Measurements from ENCODE around the gene CHRDL2.

The CHRDL2 gene

DNA sequence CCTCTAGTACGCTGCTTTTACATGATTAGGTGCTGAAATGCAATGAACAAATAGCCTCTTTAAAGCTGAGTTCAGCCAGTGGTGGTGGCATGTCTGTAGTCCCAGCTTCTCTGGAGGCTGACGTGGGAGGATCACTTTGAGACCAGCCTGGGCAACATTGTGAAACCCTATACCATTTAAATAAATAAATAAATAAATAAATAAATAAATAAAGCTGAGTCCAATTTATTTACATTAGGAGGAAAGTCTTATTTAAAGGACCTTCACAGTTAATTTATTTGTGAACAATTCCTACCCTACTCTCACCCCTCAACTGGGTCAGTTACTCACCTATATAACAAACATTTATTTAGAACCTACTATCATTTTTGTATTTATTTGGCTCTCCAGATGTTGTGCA lies 4.8 kb upstream of the CHRDL2 start:
- H3K4me1 Mint-ChIP-seq: peaks cover 3% of the 10 kb centered on the region
- no peak for ATAC-seq (ENCODE audit: low read depth)
- H3K27me3 Mint-ChIP-seq: peaks cover 27% of the 10 kb centered on the region
- H3K4me3 Mint-ChIP-seq: no peak overlapping the region
- H3K36me3 Mint-ChIP-seq: peaks cover 1% of the 10 kb centered on the region
- no peak for DNase-seq (ENCODE audit: low spot score in 2 of 2)
- no peaks in the 10 kb centered on the region for H3K9me3 Mint-ChIP-seq
- no peak overlapping the region for H3K27ac Mint-ChIP-seq

DNA sequence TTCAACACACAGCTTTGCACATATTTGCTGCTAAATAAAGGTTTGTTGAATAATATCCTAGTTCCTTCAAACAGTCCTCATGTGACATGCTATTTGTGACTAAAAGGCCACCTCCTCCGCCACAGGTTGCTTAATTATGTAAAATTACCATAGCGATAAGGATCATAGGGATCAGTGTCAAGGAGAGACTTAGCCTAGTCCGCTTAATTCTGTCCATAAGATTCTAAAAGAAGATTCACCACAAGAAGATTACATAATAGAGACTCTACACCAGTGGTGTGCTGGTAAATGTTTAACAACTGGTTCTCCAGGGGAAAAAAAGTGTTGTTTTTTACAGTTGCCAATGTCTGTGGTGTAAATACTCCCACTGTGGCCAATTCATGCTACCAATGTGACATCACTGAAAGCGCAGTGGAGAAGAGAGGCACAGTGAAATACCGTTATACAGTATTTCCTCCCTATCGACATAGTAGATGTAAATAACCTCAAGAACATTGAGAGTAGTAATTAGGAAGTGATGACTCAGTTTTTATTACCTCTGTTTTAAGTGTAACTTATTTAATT lies 4.2 kb upstream of the CHRDL2 start:
- H3K27me3 Mint-ChIP-seq: peaks cover 32% of the 10 kb centered on the region
- no peak overlapping the region for H3K27ac Mint-ChIP-seq
- peaks cover 7% of the 10 kb centered on the region for H3K4me1 Mint-ChIP-seq
- no peak for DNase-seq (ENCODE audit: low spot score in 2 of 2)
- H3K4me3 Mint-ChIP-seq: no peak overlapping the region
- ATAC-seq (ENCODE audit: low read depth): no peak
- H3K9me3 Mint-ChIP-seq: no peaks in the 10 kb centered on the region
- peaks cover 1% of the 10 kb centered on the region for H3K36me3 Mint-ChIP-seq

DNA sequence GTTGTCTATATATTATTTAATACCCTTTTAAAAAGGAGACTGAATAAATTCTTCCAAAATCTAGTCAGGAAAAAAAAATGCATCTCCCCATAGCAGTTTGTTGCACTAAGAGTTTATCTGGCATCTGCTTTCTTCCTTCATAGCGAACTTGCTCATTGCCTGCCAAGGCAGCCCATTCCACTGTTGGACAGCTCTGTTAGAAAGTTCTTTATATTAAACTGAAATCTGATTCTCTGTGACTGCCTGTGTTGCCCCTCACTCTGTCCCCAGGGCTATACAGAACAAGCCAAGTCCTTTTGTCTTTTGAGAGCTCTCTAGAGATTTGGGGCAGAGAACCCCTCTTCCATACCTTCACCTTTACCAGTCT lies 3.3 kb upstream of the CHRDL2 start:
- H3K4me1 Mint-ChIP-seq: peaks cover 7% of the 10 kb centered on the region
- no peak for ATAC-seq (ENCODE audit: low read depth)
- no peak overlapping the region for H3K27ac Mint-ChIP-seq
- peaks cover 30% of the 10 kb centered on the region for H3K27me3 Mint-ChIP-seq
- H3K9me3 Mint-ChIP-seq: no peaks in the 10 kb centered on the region
- no peak overlapping the region for H3K4me3 Mint-ChIP-seq
- no peak for DNase-seq (ENCODE audit: low spot score in 2 of 2)
- H3K36me3 Mint-ChIP-seq: peaks cover 1% of the 10 kb centered on the region

DNA sequence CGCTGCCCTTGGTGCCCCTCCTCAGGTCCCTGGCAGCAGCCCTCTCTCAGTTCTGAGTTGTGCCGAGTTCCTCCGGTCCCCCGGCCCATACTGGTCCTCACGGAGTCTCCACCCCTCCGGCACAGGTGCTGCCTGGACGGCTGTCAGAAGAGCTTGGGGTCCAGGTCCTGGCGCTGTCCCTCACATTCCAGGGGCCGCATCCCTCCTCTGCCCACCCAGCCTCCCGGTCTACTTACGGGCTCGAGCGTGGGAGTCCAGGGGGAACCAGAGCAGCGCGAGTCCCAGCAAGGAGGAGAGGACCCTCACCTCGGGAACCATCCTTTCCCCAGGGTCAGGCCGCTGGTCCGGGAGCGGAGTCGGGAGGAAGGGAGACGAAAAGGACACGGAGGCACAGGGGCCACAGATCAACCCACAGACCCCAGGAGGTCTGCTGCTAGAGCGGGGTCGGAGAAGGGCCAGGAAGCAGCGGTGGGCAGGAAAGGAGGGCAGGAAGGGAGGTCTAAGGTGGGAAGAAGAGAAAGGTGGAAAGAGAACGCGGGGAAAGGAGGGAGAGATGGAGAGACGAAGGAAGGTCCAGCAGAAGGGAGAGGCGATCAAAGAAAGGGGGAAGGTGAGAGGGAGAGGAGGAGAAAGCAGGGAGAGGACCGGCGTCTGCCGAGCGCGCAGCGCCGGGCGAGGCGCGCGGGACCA lies 510 bp downstream of the CHRDL2 start:
- no peak for ATAC-seq (ENCODE audit: low read depth)
- Mint-ChIP-seq H3K9me3 (no peaks in the 10 kb centered on the region), H3K4me3 (peak overlapping the region; percentile 65), H3K27ac (no peak overlapping the region), H3K27me3 (peaks cover 24% of the 10 kb centered on the region), H3K36me3 (peaks cover 1% of the 10 kb centered on the region), H3K4me1 (peaks cover 7% of the 10 kb centered on the region)
- no peak for DNase-seq (ENCODE audit: low spot score in 2 of 2)

DNA sequence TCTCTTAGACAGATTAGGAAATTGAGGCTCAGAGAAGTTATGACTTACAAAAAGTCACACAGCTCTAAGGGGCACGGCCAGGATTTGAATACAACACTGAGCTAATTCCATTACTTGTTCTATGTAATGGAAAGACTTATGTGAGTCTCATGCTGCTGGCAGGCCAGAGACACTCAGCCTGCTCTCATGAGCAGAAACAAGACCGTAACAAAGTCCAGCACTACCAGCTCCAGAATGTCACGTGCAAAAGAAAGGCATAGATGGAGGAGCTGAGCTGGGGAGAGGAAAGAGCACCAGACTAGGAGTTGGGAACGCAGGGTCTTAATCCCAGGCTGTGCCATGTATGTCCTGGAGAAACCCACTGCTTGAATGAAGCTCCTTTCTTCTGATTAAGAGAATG lies 1.8 kb downstream of the CHRDL2 start:
- H3K27ac Mint-ChIP-seq: no peak overlapping the region
- ATAC-seq (ENCODE audit: low read depth): no peak
- peaks cover 1% of the 10 kb centered on the region for H3K36me3 Mint-ChIP-seq
- no peak for DNase-seq (ENCODE audit: low spot score in 2 of 2)
- H3K27me3 Mint-ChIP-seq: peaks cover 22% of the 10 kb centered on the region
- H3K4me3 Mint-ChIP-seq: no peak overlapping the region
- H3K4me1 Mint-ChIP-seq: peaks cover 7% of the 10 kb centered on the region
- H3K9me3 Mint-ChIP-seq: no peaks in the 10 kb centered on the region

DNA sequence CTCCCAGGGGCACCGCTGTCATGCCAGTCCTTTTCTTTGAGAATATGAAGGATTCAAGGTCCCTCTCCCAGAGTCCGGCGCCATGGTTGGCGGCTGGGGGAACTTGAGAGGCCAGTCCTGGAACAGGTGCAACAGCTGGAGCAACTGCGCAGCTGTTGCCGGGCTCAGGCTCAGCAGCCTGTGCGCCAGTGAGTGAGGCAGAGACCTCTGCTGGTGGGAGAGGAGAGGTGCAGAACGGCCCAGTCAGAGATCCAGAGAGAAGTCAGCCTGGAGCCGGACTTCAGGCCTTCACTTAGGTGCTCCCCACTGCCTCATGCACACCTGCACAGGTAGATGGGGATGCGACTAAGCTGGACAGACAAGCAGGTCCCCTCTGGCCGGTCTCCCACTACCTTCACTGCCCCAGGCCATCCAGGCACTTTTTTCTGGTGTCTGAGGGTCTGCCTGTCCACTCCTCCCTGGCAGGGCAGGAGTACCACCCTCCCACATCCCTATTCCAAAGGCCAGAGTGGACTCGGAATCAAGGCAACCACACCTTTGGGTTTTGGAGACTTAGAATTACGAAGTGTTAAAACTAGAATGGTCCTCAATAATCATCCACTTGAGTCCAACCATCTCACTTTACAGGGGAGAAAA lies 4.6 kb downstream of the CHRDL2 start:
- peaks cover 17% of the 10 kb centered on the region for H3K27me3 Mint-ChIP-seq
- no peaks in the 10 kb centered on the region for H3K36me3 Mint-ChIP-seq
- H3K4me3 Mint-ChIP-seq: no peak overlapping the region

DNA sequence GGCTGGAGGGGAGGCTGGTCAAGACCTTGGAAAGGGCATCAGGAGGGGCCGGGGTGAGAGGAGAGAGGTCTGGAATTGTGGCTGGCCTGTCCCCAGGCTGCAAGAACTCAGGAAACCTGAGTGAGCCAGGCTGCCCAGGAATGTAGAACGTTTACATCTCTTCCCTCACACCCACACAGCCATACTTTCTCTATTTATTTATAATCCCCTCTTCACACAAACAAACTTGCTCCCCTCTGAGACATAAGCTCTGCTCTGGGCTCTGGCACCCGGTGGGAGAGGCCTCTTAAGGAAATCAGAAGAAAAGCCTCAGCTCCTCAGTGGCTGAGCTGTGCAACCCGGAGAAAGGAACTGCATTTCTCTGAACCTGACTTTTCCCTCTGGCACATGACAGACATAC lies 5.5 kb downstream of the CHRDL2 start:
- Mint-ChIP-seq H3K4me1 (peaks cover 1% of the 10 kb centered on the region), H3K27me3 (peaks cover 14% of the 10 kb centered on the region), H3K9me3 (no peaks in the 10 kb centered on the region), H3K4me3 (no peak overlapping the region), H3K36me3 (no peaks in the 10 kb centered on the region), H3K27ac (no peak overlapping the region)
- DNase-seq (ENCODE audit: low spot score in 2 of 2) (no peak), ATAC-seq (ENCODE audit: low read depth) (no peak)

More for the DNA sequence above, 4.6 kb downstream of the CHRDL2 start:
- H3K27ac Mint-ChIP-seq: no peak overlapping the region
- H3K9me3 Mint-ChIP-seq: no peaks in the 10 kb centered on the region
- H3K4me1 Mint-ChIP-seq: peaks cover 4% of the 10 kb centered on the region
- peak; percentile 39 to 62 for DNase-seq (ENCODE audit: low spot score in 2 of 2)
- peak; percentile 98 for ATAC-seq (ENCODE audit: low read depth)

DNA sequence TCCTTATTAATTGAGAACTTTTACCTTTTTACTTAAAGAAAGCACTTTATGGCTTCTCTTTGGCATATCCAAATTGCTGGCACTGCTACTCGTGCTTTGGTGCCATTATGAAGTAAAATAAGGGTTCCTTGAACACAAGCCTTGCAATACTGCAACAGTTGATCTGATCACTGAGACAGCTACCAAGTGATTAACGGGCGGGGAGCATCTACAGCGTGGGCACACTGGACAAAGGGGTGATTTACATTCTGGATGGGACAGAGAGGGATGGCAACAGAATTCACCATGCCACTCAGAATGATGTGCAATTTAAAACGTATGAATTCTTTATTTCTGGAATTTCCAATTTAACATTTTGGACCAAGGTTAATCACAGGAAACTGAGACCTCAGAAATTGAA lies 7.7 kb downstream of the CHRDL2 start:
- H3K36me3 Mint-ChIP-seq: no peaks in the 10 kb centered on the region
- H3K9me3 Mint-ChIP-seq: no peaks in the 10 kb centered on the region
- H3K4me1 Mint-ChIP-seq: no peaks in the 10 kb centered on the region
- H3K27ac Mint-ChIP-seq: no peak overlapping the region
- DNase-seq (ENCODE audit: low spot score in 2 of 2) (no peak), ATAC-seq (ENCODE audit: low read depth) (no peak)
- no peak overlapping the region for H3K4me3 Mint-ChIP-seq
- peaks cover 11% of the 10 kb centered on the region for H3K27me3 Mint-ChIP-seq

DNA sequence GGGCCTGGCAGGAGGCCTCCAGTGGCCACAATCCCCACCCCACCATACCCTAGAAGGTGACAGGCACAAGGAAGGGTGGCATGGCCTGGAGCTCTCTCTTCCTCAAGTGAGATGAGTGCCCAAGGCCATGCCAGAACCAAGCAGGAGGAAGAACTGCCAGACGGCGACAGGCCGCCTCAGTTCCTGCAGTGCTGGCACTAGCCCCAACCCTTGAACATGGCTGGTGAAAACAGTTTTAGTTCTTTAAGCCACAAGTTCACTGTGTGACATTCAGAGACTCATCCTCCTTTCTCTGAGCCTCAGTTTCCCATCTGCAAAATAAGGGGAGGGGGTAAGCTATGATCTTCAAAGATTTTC lies 9.8 kb downstream of the CHRDL2 start:
- no peaks in the 10 kb centered on the region for H3K9me3 Mint-ChIP-seq
- no peak overlapping the region for H3K27ac Mint-ChIP-seq
- peaks cover 12% of the 10 kb centered on the region for H3K27me3 Mint-ChIP-seq
- no peaks in the 10 kb centered on the region for H3K4me1 Mint-ChIP-seq
- H3K36me3 Mint-ChIP-seq: no peaks in the 10 kb centered on the region
- DNase-seq (ENCODE audit: low spot score in 2 of 2) (no peak), ATAC-seq (ENCODE audit: low read depth) (no peak)
- H3K4me3 Mint-ChIP-seq: no peak overlapping the region

DNA sequence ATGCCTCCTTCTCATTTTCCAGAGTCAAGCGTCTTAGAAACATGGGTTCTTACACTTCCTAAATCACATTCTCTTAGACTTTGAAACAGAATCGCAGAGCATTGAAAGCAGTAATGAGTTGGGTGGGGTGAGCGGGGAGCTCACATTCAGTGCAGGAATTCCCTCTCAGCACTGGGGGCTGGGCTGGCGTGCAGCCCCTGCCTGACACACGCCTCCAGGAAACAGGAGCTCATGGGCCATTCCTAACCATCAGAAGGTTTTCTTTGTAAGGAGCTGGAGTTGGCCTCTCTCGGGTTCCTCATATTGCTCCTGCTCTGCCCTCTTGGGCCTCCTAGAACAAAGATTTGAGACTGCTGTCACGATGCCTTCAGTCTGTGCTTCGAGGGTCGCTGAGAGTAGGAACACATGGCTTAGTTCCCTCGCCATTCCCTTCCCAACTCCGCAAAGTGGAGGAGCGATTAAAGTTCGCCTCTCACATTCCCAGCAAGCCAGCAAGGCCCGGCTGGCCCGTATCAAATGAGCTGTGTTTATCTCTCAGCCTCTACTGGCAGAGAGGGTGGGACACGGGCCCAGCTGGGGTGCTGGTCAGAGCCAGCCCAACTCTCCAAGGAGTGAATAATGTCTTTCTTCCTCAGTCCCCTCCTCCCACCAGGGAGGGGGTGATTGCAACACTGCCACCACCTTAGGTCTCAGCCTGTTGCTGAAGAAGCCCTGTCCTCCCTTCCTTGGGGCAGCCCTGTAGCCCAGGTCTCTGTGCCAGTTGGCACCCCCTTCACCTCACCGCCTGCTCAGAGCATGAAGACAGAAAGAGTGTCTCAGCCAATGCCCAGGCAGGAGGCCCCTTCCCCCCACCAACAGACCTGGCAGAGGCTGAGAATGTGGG lies 10.4 kb downstream of the CHRDL2 start:
- Mint-ChIP-seq H3K27me3 (peaks cover 14% of the 10 kb centered on the region), H3K27ac (no peak overlapping the region), H3K36me3 (no peaks in the 10 kb centered on the region), H3K4me3 (no peak overlapping the region), H3K4me1 (peaks cover 2% of the 10 kb centered on the region), H3K9me3 (no peaks in the 10 kb centered on the region)
- DNase-seq (ENCODE audit: low spot score in 2 of 2): no peak
- no peak for ATAC-seq (ENCODE audit: low read depth)

DNA sequence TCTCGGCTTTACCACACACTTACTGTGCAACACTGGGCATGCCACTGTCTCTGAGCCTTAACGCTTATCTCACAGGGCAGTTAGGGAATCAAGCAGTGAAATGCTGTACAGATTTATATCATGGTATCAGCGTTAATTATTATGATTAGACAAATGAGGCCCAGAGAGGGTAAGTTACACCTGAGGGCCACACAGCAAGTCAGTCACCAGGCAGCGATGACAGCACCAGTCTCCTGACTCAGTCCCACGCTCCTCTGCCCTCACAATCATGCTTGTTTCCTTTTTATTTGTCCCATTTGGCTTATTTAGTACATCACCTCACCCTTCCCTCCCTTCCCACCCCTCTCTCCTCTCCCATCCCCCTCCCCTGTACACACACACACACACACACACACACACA lies 12.2 kb downstream of the CHRDL2 start:
- ATAC-seq (ENCODE audit: low read depth) (no peak), DNase-seq (ENCODE audit: low spot score in 2 of 2) (no peak)
- Mint-ChIP-seq H3K27ac (no peak overlapping the region), H3K4me1 (peaks cover 2% of the 10 kb centered on the region), H3K27me3 (peaks cover 9% of the 10 kb centered on the region), H3K36me3 (no peaks in the 10 kb centered on the region), H3K9me3 (no peaks in the 10 kb centered on the region), H3K4me3 (no peak overlapping the region)

DNA sequence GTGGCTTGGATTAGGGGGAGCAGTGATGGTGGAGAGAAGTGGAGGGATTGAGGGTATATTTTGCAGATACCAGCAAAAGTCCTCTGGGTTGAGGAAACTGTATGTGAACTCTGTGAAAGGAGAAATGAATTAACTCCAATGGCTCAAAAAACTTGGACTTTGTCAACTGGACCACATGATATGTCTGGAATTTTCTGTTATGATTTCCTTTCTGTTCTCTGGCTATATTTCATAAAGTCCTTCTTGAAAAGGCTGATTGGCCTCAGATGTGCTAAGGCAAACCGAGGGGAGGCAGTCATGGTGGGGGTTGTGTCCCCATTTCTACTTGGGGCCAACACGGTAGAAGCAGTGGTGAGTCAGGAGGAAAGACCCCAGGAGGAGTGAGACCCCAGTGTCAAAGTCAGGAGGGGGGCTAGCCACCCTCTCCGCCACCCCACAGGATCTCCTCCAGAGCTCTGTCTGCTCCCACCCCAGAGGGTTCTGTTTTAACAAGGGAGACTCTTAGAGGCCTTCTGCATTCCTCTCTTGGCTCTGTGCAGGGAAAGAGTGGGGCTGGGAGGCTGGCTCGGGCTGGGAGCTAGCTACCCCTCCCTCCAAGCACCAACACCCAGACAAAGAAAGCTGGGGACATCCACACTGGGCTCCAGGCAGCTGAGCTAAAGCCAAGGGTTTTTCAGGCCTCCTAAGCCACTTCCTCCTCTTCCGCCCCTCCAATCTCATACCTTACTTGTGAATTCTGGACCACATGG lies 13.8 kb downstream of the CHRDL2 start:
- ATAC-seq (ENCODE audit: low read depth): no peak
- Mint-ChIP-seq H3K9me3 (no peaks in the 10 kb centered on the region), H3K4me1 (peaks cover 2% of the 10 kb centered on the region), H3K4me3 (no peak overlapping the region), H3K27me3 (peaks cover 5% of the 10 kb centered on the region), H3K27ac (no peak overlapping the region), H3K36me3 (no peaks in the 10 kb centered on the region)
- DNase-seq (ENCODE audit: low spot score in 2 of 2): no peak

DNA sequence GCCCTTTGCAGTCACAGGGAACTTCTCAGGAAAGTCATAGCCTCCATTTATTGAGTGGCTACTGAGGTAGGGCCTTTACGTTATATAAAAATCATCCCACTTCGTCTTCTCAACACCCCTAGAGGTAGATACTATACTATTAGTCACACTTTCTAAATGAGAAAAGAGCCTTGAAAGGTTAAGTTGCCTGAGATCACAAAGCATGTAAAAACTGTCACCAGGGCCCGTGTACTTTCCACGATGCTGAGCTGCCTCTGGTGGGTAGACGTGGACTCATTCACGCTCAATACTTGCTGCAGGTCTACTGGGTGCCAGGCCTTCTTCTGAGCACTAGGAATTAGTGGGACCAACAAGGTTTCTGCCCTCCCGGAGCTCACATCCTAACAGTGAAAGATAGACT lies 16.3 kb downstream of the CHRDL2 start:
- Mint-ChIP-seq H3K27ac (peak overlapping the region; percentile 73), H3K36me3 (no peaks in the 10 kb centered on the region), H3K27me3 (peaks cover 5% of the 10 kb centered on the region)

DNA sequence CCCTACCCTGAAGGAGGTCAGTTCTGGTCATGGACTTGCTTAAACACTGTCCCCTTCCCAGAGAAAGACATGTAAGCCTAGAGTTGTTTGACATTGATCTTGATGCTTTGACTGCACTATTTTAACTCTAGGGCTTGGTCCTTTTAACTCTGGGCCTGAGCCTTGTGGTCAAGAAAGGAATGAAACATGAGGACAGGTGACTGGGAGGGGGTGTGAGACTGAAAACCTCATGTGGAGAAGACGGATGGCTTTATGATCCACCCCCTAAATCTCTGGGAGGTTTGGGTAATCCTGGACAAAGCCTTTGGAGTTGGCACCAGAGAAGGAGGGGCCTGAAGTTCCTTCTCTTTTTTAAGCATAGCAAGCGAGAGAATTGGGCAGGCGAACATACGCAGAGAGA lies 17.5 kb downstream of the CHRDL2 start:
- no peaks in the 10 kb centered on the region for H3K36me3 Mint-ChIP-seq
- no peak for DNase-seq (ENCODE audit: low spot score in 2 of 2)
- no peak overlapping the region for H3K4me3 Mint-ChIP-seq
- peaks cover 2% of the 10 kb centered on the region for H3K4me1 Mint-ChIP-seq
- H3K9me3 Mint-ChIP-seq: no peaks in the 10 kb centered on the region
- H3K27me3 Mint-ChIP-seq: peaks cover 4% of the 10 kb centered on the region
- H3K27ac Mint-ChIP-seq: no peak overlapping the region
- no peak for ATAC-seq (ENCODE audit: low read depth)

More for the DNA sequence above, 16.3 kb downstream of the CHRDL2 start:
- H3K4me3 Mint-ChIP-seq: no peak overlapping the region
- peaks cover 2% of the 10 kb centered on the region for H3K4me1 Mint-ChIP-seq
- no peak for DNase-seq (ENCODE audit: low spot score in 2 of 2)
- no peak for ATAC-seq (ENCODE audit: low read depth)
- no peaks in the 10 kb centered on the region for H3K9me3 Mint-ChIP-seq

All from memory B cell (primary cell).